Adrenal gland (tissue), 12 donors: ENCODE data around the gene GDPD4. TPM values are rescaled to one million over a fixed set of nuclear protein-coding genes. Genes with fewer than 3 reads are reported as not detected.

Experiments used
- DNase-seq, 7 donors: peaks; one replicate each; pipeline ENCODE4 v3.0.0-alpha.2; 2019 to 2020
- H3K27ac ChIP-seq, 5 donors: fragments of 200-600 bp; sonication (generic) in 4 of 5; 1 replicate in 3 of 5; 2 replicates in 2 of 5; pipeline versions ENCODE4 v1.5.1 to v1.8.0; 2016 to 2020; ENCODE audit warnings: mild to moderate bottlenecking in 1 of 5
- H3K27me3 ChIP-seq: fragments of 200-600 bp; 2 replicates; pipeline ENCODE4 v1.8.0; 2021
- H3K36me3 ChIP-seq, 2 donors: fragments of 200-600 bp; replicated peaks in 1 of 2; 1 replicate in 1 of 2; 2 replicates in 1 of 2; pipeline versions ENCODE4 v1.5.1 to v1.8.0; 2018 to 2022
- H3K4me1 ChIP-seq, 2 donors: fragments of 200-600 bp; replicated peaks in 1 of 2; 1 replicate in 1 of 2; 2 replicates in 1 of 2; pipeline versions ENCODE4 v1.5.1 to v1.8.0; 2018 to 2021
- H3K4me3 ChIP-seq, 4 donors: fragments of 200-600 bp; sonication (generic) in 3 of 4; one replicate each; pipeline ENCODE4 v1.5.1; 2016 to 2018
- H3K9me3 ChIP-seq, 3 donors: fragments of 200-600 bp; sonication (generic) in 1 of 3; replicated peaks in 1 of 3; 1 replicate in 2 of 3; 2 replicates in 1 of 3; pipeline versions ENCODE4 v1.5.1 to v1.8.0; 2016 to 2021
- POLR2A ChIP-seq, 2 donors: fragments of 450-650 bp; IDR thresholded peaks; one replicate each; pipeline ENCODE4 v1.6.1; 2017; ENCODE audit warnings: antibody characterized with exemption in 2 of 2, mild to moderate bottlenecking in 2 of 2, moderate library complexity in 1 of 2
- WGBS, 4 donors: extraction: QIAGEN DNeasy Blood & Tissue Kit in 2 of 4; methylation state at CpG; one replicate each; pipeline versions ENCODE4 v1.1.5 to v1.1.7; 2013 to 2017; 5-methylcytosine and 5-hydroxymethylcytosine counted together
- intact Hi-C, 2 donors: fragments of 100-400 bp; cut with DNase I; formaldehyde crosslinking; loops; one replicate each; pipeline versions ENCODE4 v1.14.1 to v1.15.0; 2022 to 2023
- polyA plus RNA-seq, 3 donors: library from polyadenylated mRNA; stranded (reverse); fragments of 200-250 nt in 2 of 3; fragments of 350-450 nt in 1 of 3; fragmentation: Illumina TruSeq in 1 of 3; extraction: RNeasy Lipid Tissue Mini Kit (QIAGEN cat#74804) in 1 of 3; gene quantifications; one replicate each; pipeline ENCODE4 v1.2.3, GENCODE V29; 2013 to 2014
- total RNA-seq, 9 donors: library from RNA; depleted of rRNA in 4 of 9; stranded (reverse); fragments of >200 nt in 4 of 9; fragments of 120-200 nt in 1 of 9; fragmentation: NEBNext Ultra II Directional in 1 of 9; extraction: Animal tissue kit (Norgen Biotek cat#: 25700) in 1 of 9; gene quantifications; one replicate each; pipeline versions ENCODE4 v1.1.0 to v1.2.4, GENCODE V29; 2013 to 2023
- TF ChIP-seq, protein P1 (sequence below), 6 experiments: fragments of 450-650 bp in 4 of 6; fragments of 200-600 bp in 2 of 6; sonication (generic) in 1 of 6; IDR thresholded peaks; 1 replicate in 5 of 6; 2 replicates in 1 of 6; pipeline versions ENCODE4 v1.5.1 to v1.8.0; 2016 to 2021; ENCODE audit warnings: antibody characterized with exemption in 6 of 6, mild to moderate bottlenecking in 2 of 6, moderate library complexity in 1 of 6
- donor health status: healthy with polysubstance abuse.
- donor health status: Bipolar disorder and iron deficiency.
- donor health status: DM: yes; HTN: yes; CAD: no.
- donor health status: DM: no; HTN: no; CAD: no.
- donor health status: DM: no; HTN: no; CAD: no.
- donor health status: DM: yes; HTN: yes; CAD: no.

GDPD4 gene
- total and polyA plus RNA-seq, 12 donors: 0.88 to 2.3 TPM; not detected in 10

DNA sequence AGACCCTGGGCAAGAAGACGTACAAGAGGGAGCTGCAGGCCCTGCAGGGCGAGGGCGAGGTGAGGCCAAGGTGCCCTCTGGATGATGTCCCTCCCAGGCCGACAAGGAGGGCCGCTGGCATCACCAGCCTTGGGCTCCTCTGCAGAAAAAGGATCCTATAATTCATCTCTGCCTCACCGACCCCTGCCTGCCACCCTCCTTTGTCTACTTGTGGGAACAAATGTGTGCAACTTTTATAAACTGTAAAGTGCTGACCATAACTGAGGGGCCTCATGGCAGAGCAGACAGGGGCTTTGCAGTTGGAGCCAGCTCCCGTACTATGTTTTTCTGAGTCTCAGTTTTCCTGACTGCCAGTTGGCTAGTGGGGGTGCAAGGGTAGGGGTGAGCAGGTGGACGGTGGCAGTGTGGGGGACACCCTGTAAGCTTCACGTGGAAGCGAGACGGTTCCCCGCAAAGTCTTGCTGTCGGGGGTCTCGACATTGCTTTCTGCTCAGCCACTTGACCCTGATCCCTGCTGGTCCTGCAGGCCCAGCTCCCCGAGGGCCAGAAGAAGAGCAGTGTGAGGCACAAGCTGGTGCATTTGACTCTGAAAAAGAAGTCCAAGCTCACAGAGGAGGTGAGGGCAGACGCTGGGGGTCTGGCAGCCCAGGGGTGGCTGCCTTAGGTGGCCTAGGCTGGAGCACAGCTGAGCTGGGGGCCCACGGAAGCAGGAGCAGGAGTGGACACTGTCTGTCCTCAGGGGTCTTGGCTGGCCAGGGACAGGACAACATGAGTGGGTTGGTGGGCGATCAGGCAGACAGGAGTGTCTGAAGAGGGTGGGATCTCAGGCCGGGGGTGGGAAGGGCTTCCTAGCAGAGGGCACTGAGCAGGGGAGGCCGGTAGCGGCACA is 118.7 kb downstream of the GDPD4 start:
- Histone ChIP-seq H3K4me1 (peaks cover 6 to 8% of the 10 kb centered on the region in 2 donors), H3K27me3 (no peaks in the 10 kb centered on the region), H3K4me3 (no peak overlapping the region), H3K9me3 (no peaks in the 10 kb centered on the region), H3K36me3 (peaks cover 0 to 37% of the 10 kb centered on the region in 2 donors), H3K27ac (no peak overlapping the region)
- intact Hi-C loops: loop anchor here in 1 of 2 donors (5.0 to 10.0 kb wide), 2 partner anchors 40 to 138 kb away; no protein-coding TSS in a partner anchor
- DNase-seq: no peak
- TF ChIP-seq, protein P1, sequence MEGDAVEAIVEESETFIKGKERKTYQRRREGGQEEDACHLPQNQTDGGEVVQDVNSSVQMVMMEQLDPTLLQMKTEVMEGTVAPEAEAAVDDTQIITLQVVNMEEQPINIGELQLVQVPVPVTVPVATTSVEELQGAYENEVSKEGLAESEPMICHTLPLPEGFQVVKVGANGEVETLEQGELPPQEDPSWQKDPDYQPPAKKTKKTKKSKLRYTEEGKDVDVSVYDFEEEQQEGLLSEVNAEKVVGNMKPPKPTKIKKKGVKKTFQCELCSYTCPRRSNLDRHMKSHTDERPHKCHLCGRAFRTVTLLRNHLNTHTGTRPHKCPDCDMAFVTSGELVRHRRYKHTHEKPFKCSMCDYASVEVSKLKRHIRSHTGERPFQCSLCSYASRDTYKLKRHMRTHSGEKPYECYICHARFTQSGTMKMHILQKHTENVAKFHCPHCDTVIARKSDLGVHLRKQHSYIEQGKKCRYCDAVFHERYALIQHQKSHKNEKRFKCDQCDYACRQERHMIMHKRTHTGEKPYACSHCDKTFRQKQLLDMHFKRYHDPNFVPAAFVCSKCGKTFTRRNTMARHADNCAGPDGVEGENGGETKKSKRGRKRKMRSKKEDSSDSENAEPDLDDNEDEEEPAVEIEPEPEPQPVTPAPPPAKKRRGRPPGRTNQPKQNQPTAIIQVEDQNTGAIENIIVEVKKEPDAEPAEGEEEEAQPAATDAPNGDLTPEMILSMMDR (IDR thresholded peaks at IDR 0.05): no peak
- no peak for TF ChIP-seq POLR2A (IDR thresholded peaks at IDR 0.05)
- 82 to 95% (median 90%) methylated on average over 13 to 21 of the region's 21 CpGs for WGBS, 4 donors

DNA sequence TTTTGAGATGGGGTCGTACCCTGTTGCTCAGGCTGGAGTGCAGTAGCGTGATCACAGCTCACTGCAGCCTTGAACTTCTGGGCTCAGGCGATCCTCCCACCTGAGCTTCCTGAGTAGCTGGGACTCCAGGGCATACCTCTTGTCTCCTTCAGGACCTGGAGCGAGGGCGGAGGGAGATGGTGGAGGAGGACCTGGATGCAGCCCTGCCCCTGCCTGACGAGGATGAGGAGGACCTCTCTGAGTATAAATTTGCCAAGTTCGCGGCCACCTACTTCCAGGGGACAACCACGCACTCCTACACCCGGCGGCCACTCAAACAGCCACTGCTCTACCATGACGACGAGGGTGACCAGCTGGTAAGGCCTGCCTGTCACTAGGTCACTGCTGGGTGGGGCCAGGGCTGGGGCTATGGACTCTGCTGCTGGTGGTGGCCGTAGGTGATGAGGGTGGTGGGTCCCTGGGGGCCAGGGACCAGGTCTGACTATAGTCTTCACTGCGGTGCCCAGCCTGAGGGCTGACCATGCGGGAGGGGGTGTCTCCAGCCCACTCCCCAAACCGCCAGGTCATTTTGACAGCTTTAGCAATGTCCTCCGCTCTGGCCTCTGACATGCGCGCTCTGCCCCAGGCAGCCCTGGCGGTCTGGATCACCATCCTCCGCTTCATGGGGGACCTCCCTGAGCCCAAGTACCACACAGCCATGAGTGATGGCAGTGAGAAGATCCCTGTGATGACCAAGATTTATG is 119.5 kb downstream of the GDPD4 start:
- Histone ChIP-seq H3K4me1 (peaks cover 6 to 8% of the 10 kb centered on the region in 2 donors), H3K9me3 (no peaks in the 10 kb centered on the region), H3K36me3 (peaks cover 0 to 42% of the 10 kb centered on the region in 2 donors), H3K27me3 (no peaks in the 10 kb centered on the region), H3K27ac (no peak overlapping the region), H3K4me3 (no peak overlapping the region)
- TF ChIP-seq POLR2A (IDR thresholded peaks at IDR 0.05): no peak
- TF ChIP-seq, protein P1 (IDR thresholded peaks at IDR 0.05): no peak
- DNase-seq: no peak
- intact Hi-C loops: loop anchor here in 1 of 2 donors (5.0 to 10.0 kb wide), 2 partner anchors 40 to 137 kb away; no protein-coding TSS in a partner anchor
- 83 to 92% (median 88%) methylated on average over 11 to 22 of the region's 22 CpGs for WGBS, 4 donors

DNA sequence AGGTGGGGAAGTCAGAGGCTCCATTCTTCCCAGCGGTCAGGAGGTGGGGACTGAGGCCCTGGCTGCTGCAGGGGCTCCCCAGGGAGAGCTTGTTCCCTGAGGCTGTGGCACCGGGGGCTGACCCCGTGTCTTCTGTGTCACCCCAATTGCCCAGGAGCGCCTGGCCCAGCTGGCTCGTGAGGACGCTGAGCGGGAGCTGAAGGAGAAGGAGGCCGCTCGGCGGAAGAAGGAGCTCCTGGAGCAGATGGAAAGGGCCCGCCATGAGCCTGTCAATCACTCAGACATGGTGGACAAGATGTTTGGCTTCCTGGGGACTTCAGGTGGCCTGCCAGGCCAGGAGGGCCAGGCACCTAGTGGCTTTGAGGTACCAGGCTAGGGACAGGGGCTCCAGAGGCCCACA is 120.3 kb downstream of the GDPD4 start:
- no peak for DNase-seq
- intact Hi-C loops: loop anchor here in 1 of 2 donors (5.0 to 10.0 kb wide), 2 partner anchors 39 to 136 kb away; no protein-coding TSS in a partner anchor
- Histone ChIP-seq H3K36me3 (peaks cover 0 to 42% of the 10 kb centered on the region in 2 donors), H3K4me3 (no peak overlapping the region), H3K4me1 (peaks cover 6 to 9% of the 10 kb centered on the region in 2 donors), H3K27me3 (no peaks in the 10 kb centered on the region), H3K9me3 (no peaks in the 10 kb centered on the region), H3K27ac (no peak overlapping the region)
- 91 to 100% (median 94%) methylated on average over 10 to 11 of the region's 11 CpGs for WGBS, 4 donors
- TF ChIP-seq POLR2A (IDR thresholded peaks at IDR 0.05): no peak
- TF ChIP-seq, protein P1 (IDR thresholded peaks at IDR 0.05): no peak

DNA sequence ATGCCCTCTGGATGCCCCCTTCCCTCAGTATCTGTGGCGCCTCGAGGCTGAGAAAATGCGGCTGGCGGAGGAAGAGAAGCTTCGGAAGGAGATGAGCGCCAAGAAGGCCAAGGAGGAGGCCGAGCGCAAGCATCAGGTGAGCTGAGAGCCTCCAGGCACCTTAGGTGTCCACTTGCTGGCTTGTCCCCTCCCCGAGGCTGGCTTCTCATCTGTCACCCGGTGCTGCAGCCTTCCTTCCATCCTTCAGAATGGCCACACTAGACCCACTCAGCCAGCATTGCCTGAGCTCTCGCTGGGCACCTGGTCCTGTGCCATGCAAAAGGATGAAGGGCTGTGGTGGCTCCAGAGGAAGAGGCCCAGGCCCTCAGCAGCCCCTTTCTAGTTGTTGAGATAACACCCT is 121.1 kb downstream of the GDPD4 start:
- Histone ChIP-seq H3K4me1 (peaks cover 10 to 18% of the 10 kb centered on the region in 2 donors), H3K9me3 (no peaks in the 10 kb centered on the region), H3K27ac (no peak overlapping the region), H3K4me3 (no peak overlapping the region), H3K36me3 (peaks cover 0 to 42% of the 10 kb centered on the region in 2 donors), H3K27me3 (no peaks in the 10 kb centered on the region)
- TF ChIP-seq, protein P1 (IDR thresholded peaks at IDR 0.05): no peak
- TF ChIP-seq POLR2A (IDR thresholded peaks at IDR 0.05): no peak
- DNase-seq: no peak
- WGBS, 4 donors: 86 to 95% (median 93%) methylated on average over 9 to 11 of the region's 11 CpGs
- intact Hi-C loops: loop anchor here in 1 of 2 donors (5.0 to 10.0 kb wide), 2 partner anchors 38 to 136 kb away; no protein-coding TSS in a partner anchor
